ENCODE results near the gene ZSWIM7. TPM values are rescaled to one million over a fixed set of nuclear protein-coding genes. Genes with fewer than 3 reads are reported as not detected.

The ZSWIM7 gene
- total and polyA plus RNA-seq, 2 experiments from 2014 or later: 16.3 to 50.4 TPM

GRCh38 chr17:15935891-15936290 lies 63.6 kb downstream of the ZSWIM7 start:
- TF ChIP-seq REST (IDR thresholded peaks at IDR 0.05; ENCODE audit: unreplicated experiment): no peak
- TF ChIP-seq, protein P1, sequence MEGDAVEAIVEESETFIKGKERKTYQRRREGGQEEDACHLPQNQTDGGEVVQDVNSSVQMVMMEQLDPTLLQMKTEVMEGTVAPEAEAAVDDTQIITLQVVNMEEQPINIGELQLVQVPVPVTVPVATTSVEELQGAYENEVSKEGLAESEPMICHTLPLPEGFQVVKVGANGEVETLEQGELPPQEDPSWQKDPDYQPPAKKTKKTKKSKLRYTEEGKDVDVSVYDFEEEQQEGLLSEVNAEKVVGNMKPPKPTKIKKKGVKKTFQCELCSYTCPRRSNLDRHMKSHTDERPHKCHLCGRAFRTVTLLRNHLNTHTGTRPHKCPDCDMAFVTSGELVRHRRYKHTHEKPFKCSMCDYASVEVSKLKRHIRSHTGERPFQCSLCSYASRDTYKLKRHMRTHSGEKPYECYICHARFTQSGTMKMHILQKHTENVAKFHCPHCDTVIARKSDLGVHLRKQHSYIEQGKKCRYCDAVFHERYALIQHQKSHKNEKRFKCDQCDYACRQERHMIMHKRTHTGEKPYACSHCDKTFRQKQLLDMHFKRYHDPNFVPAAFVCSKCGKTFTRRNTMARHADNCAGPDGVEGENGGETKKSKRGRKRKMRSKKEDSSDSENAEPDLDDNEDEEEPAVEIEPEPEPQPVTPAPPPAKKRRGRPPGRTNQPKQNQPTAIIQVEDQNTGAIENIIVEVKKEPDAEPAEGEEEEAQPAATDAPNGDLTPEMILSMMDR (conservative IDR thresholded peaks at IDR 0.05; ENCODE audit: low read depth in 2 of 2): no peak
- no peak for TF ChIP-seq ZNF462 (CRISPR knock-in tag; IDR thresholded peaks at IDR 0.05)
- no peak for TF ChIP-seq EZH2phosphoT487 (IDR thresholded peaks at IDR 0.05; ENCODE audit: unreplicated experiment)
- TF ChIP-seq EZH2 (IDR thresholded peaks at IDR 0.05; ENCODE audit: low read depth, unreplicated experiment): no peak
- no peak for TF ChIP-seq JUNB (IDR thresholded peaks at IDR 0.05; ENCODE audit: unreplicated experiment)
- no peak for TF ChIP-seq NANOG (IDR thresholded peaks at IDR 0.05; ENCODE audit: borderline replicate concordance)
- no peak for TF ChIP-seq ZNF114 (CRISPR knock-in tag; IDR thresholded peaks at IDR 0.05)
- no peak for TF ChIP-seq POLR2AphosphoS5 (IDR thresholded peaks at IDR 0.05; ENCODE audit: low read depth)
- no peak for TF ChIP-seq CREB1 (CRISPR knock-in tag; IDR thresholded peaks at IDR 0.05; ENCODE audit: low read depth)
- no peak for TF ChIP-seq STAT1 (IDR thresholded peaks at IDR 0.05; ENCODE audit: unreplicated experiment)
- no peak for TF ChIP-seq ZNF331 (CRISPR knock-in tag; IDR thresholded peaks at IDR 0.05; ENCODE audit: low read depth)
- no peak for TF ChIP-seq ETS1 (IDR thresholded peaks at IDR 0.05)
- Histone ChIP-seq H3K36me3 (ENCODE audit: insufficient read depth) (no peaks in the 10 kb centered on the region), H3K79me2 (replicated peaks; ENCODE audit: insufficient read depth) (no peaks in the 10 kb centered on the region), H3K4me2 (no peak overlapping the region), H3K9me2 (ENCODE audit: insufficient read depth) (no peaks in the 10 kb centered on the region), H3K4me1 (ENCODE audit: insufficient read depth) (no peaks in the 10 kb centered on the region), H3F3A (replicated peaks; ENCODE audit: low read depth) (no peaks in the 10 kb centered on the region), H3K27ac (ENCODE audit: low read depth) (no peak overlapping the region), H4K20me1 (replicated peaks; ENCODE audit: insufficient read depth) (no peaks in the 10 kb centered on the region), H2AFZ (no peak overlapping the region), H3K4me3 (no peak overlapping the region), H3K27me3 (ENCODE audit: insufficient read depth) (no peaks in the 10 kb centered on the region)
- no peak overlapping the region for H3K4me3 Mint-ChIP-seq
- ATAC-seq: no peak
- H3K27ac Mint-ChIP-seq: no peak overlapping the region
- no peaks in the 10 kb centered on the region for H3K36me3 Mint-ChIP-seq (ENCODE audit: low read depth)
- H3K27me3 Mint-ChIP-seq (ENCODE audit: insufficient read depth, low read depth, poor library complexity): no peaks in the 10 kb centered on the region
- no peaks in the 10 kb centered on the region for H3K9me3 Mint-ChIP-seq
- no peaks in the 10 kb centered on the region for H3K4me1 Mint-ChIP-seq
- DNase-seq (ENCODE audit: low spot score): no peak
